OCI-LY1 (cell line): ENCODE results near the gene ANKMY1.

Source experiments
- EZH2 ChIP-seq: fragments of 200-600 bp; sonication (generic), shearing (Covaris generic); IDR thresholded peaks from 2 replicates; pipeline ENCODE4 v1.8.0; 2017; ENCODE audit warnings: borderline replicate concordance, mixed run types, mild to moderate bottlenecking, antibody characterized with exemption, low read length, moderate library complexity, mixed read lengths
- TF ChIP-seq, protein P1 (sequence below): fragments of 200-600 bp; sonication (generic), shearing (Covaris generic); IDR thresholded peaks from 2 replicates; pipeline ENCODE4 v1.5.1; 2017; ENCODE audit warnings: mild to moderate bottlenecking, antibody characterized with exemption, low read length, moderate library complexity, mixed read lengths

DNA sequence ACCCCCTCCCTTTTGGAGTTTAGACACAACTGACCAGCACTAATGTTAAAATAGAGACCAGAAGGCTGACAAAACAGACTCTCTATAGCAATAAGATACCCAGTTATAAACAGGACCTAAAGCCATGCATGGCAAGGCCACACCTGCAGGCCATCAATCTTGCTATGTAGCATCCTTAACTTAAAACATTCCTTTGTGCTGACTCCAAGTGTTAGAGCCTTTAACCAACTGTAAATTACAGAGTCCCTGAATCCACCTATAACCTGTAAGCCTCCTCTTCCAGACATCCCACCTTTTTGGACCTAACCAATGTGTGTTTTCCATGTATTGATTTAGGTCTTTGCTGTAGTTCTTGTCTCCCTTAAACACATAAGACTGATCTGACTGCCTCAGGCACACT lies 17.9 kb downstream of the ANKMY1 start:
- TF ChIP-seq, protein P1, sequence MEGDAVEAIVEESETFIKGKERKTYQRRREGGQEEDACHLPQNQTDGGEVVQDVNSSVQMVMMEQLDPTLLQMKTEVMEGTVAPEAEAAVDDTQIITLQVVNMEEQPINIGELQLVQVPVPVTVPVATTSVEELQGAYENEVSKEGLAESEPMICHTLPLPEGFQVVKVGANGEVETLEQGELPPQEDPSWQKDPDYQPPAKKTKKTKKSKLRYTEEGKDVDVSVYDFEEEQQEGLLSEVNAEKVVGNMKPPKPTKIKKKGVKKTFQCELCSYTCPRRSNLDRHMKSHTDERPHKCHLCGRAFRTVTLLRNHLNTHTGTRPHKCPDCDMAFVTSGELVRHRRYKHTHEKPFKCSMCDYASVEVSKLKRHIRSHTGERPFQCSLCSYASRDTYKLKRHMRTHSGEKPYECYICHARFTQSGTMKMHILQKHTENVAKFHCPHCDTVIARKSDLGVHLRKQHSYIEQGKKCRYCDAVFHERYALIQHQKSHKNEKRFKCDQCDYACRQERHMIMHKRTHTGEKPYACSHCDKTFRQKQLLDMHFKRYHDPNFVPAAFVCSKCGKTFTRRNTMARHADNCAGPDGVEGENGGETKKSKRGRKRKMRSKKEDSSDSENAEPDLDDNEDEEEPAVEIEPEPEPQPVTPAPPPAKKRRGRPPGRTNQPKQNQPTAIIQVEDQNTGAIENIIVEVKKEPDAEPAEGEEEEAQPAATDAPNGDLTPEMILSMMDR, result no peak
- TF ChIP-seq EZH2, result no peak
